H9 (cell line): ENCODE results near the gene ITGA4. TPM values are rescaled to one million over a fixed set of nuclear protein-coding genes. Genes with fewer than 3 reads are reported as not detected.

Source experiments
- DNase-seq: peaks from one replicate; pipeline ENCODE4 v3.0.0-alpha.2; 2017
- H2AFZ ChIP-seq: one replicate; pipeline ENCODE4 v1.6.1; 2013; ENCODE audit warnings: mild to moderate bottlenecking, low read length, control low read depth, moderate library complexity
- H2AK5ac ChIP-seq: 2 replicates; pipeline ENCODE4 v1.6.1; 2013; ENCODE audit warnings: low read length, control low read depth, mixed read lengths; ENCODE audit not compliant: insufficient read length
- H2BK120ac ChIP-seq: one replicate; pipeline ENCODE4 v1.6.1; 2013; ENCODE audit warnings: low read depth, mild to moderate bottlenecking, low read length, control low read depth, inconsistent platforms; ENCODE audit not compliant: poor library complexity, severe bottlenecking
- H2BK12ac ChIP-seq: 2 replicates; pipeline ENCODE4 v1.6.1; 2013; ENCODE audit warnings: low read length, control low read depth, mixed read lengths, low read depth; ENCODE audit not compliant: insufficient read length
- H2BK15ac ChIP-seq: 2 replicates; pipeline ENCODE4 v1.6.1; 2013; ENCODE audit warnings: low read depth, low read length, control low read depth
- H2BK20ac ChIP-seq: one replicate; pipeline ENCODE4 v1.6.1; 2013; ENCODE audit warnings: low read depth, mild to moderate bottlenecking, low read length, control low read depth, inconsistent platforms; ENCODE audit not compliant: poor library complexity, severe bottlenecking
- H2BK5ac ChIP-seq: 2 replicates; pipeline ENCODE4 v1.6.1; 2013; ENCODE audit warnings: low read length, control low read depth, mixed read lengths; ENCODE audit not compliant: insufficient read length
- H3K14ac ChIP-seq: 2 replicates; pipeline ENCODE4 v1.6.1; 2013; ENCODE audit warnings: low read length, control low read depth; ENCODE audit not compliant: insufficient read depth
- H3K18ac ChIP-seq: 2 replicates; pipeline ENCODE4 v1.6.1; 2013; ENCODE audit warnings: low read depth, mild to moderate bottlenecking, mixed read lengths, low read length, control low read depth; ENCODE audit not compliant: insufficient read length
- H3K23ac ChIP-seq: 2 replicates; pipeline ENCODE4 v1.6.1; 2013; ENCODE audit warnings: low read length, control low read depth, mixed read lengths, low read depth; ENCODE audit not compliant: insufficient read length
- H3K23me2 ChIP-seq: 2 replicates; pipeline ENCODE4 v1.6.1; 2013; ENCODE audit warnings: low read depth, mild to moderate bottlenecking, mixed read lengths, low read length, control low read depth; ENCODE audit not compliant: insufficient read length, poor library complexity, severe bottlenecking
- H3K27ac ChIP-seq: 2 replicates; pipeline ENCODE4 v1.5.1; 2013; ENCODE audit warnings: low read length, control low read depth, mixed read lengths, low read depth; ENCODE audit not compliant: insufficient read length
- H3K27me3 ChIP-seq: 2 replicates; pipeline ENCODE4 v1.6.1; 2013; ENCODE audit warnings: low read length, control low read depth, inconsistent platforms; ENCODE audit not compliant: insufficient read depth
- H3K4ac ChIP-seq: 2 replicates; pipeline ENCODE4 v1.6.1; 2013; ENCODE audit warnings: low read depth, mild to moderate bottlenecking, control low read depth, inconsistent platforms, low read length, moderate library complexity
- H3K4me1 ChIP-seq: 2 replicates; pipeline ENCODE4 v1.6.1; 2013; ENCODE audit warnings: low read length, control low read depth, inconsistent platforms; ENCODE audit not compliant: insufficient read depth
- H3K4me2 ChIP-seq: 2 replicates; pipeline ENCODE4 v1.6.1; 2013; ENCODE audit warnings: low read length, control low read depth, mixed read lengths; ENCODE audit not compliant: insufficient read length, insufficient read depth
- H3K56ac ChIP-seq: 2 replicates; pipeline ENCODE4 v1.6.1; 2013; ENCODE audit warnings: low read depth, mild to moderate bottlenecking, mixed read lengths, low read length, control low read depth; ENCODE audit not compliant: insufficient read length
- H3K79me1 ChIP-seq: 2 replicates; pipeline ENCODE4 v1.6.1; 2013; ENCODE audit warnings: low read depth, mild to moderate bottlenecking, moderate library complexity, low read length, control low read depth, inconsistent platforms; ENCODE audit not compliant: insufficient read depth, poor library complexity, severe bottlenecking
- H3K79me2 ChIP-seq: 2 replicates; pipeline ENCODE4 v1.6.1; 2013; ENCODE audit warnings: low read length, control low read depth, inconsistent platforms; ENCODE audit not compliant: insufficient read depth
- H3K9ac ChIP-seq: 2 replicates; pipeline ENCODE4 v1.6.1; 2013; ENCODE audit warnings: low read length, control low read depth, mixed read lengths; ENCODE audit not compliant: insufficient read length; ENCODE audit errors: extremely low read depth
- H3K9me3 ChIP-seq: one replicate; pipeline ENCODE4 v1.6.1; 2013; ENCODE audit warnings: low read depth, low read length, inconsistent platforms; ENCODE audit not compliant: control insufficient read depth
- H3T11ph ChIP-seq: one replicate; pipeline ENCODE4 v1.6.1; 2013; ENCODE audit warnings: mild to moderate bottlenecking, low read length, control low read depth, inconsistent platforms
- H4K20me1 ChIP-seq: one replicate; pipeline ENCODE4 v1.6.1; 2013; ENCODE audit not compliant: control insufficient read depth, insufficient read length, insufficient read depth
- H4K5ac ChIP-seq: 2 replicates; pipeline ENCODE4 v1.6.1; 2013; ENCODE audit warnings: low read depth, mild to moderate bottlenecking, mixed read lengths, low read length, control low read depth; ENCODE audit not compliant: insufficient read length
- H4K8ac ChIP-seq: replicated peaks from 2 replicates; pipeline ENCODE4 v1.6.1; 2013; ENCODE audit warnings: low read length, control low read depth, mixed read lengths, low read depth; ENCODE audit not compliant: insufficient read length
- H4K91ac ChIP-seq: 2 replicates; pipeline ENCODE4 v1.6.1; 2013; ENCODE audit warnings: low read depth, mild to moderate bottlenecking, moderate library complexity, mixed read lengths, low read length, control low read depth; ENCODE audit not compliant: insufficient read length
- H3K27ac Mint-ChIP-seq, 3 experiments: 2 replicates in 2 of 3; 3 replicates in 1 of 3; pipeline ENCODE4 v1.8.0; 2020 to 2021; ENCODE audit warnings: mixed read lengths in 3 of 3, mild to moderate bottlenecking in 1 of 3, moderate library complexity in 1 of 3
- H3K27me3 Mint-ChIP-seq: 2 replicates; pipeline ENCODE4 v1.8.0; 2021; ENCODE audit warnings: low read depth, mild to moderate bottlenecking, moderate library complexity, mixed read lengths
- H3K36me3 Mint-ChIP-seq, 3 experiments: 2 replicates in 2 of 3; 3 replicates in 1 of 3; pipeline ENCODE4 v1.8.0; 2020 to 2021; ENCODE audit warnings: low read depth in 3 of 3, mixed read lengths in 3 of 3; ENCODE audit not compliant: insufficient read depth in 1 of 3
- H3K4me1 Mint-ChIP-seq, 2 experiments: 2 replicates each; pipeline ENCODE4 v1.8.0; 2020; ENCODE audit warnings: mixed read lengths in 2 of 2
- H3K4me3 Mint-ChIP-seq, 2 experiments: 2 replicates in 1 of 2; 3 replicates in 1 of 2; pipeline ENCODE4 v1.8.0; 2020 to 2021; ENCODE audit warnings: mild to moderate bottlenecking in 2 of 2, mixed read lengths in 2 of 2, moderate library complexity in 1 of 2
- H3K9me3 Mint-ChIP-seq, 2 experiments: 2 replicates in 1 of 2; 3 replicates in 1 of 2; pipeline ENCODE4 v1.8.0; 2020; ENCODE audit warnings: mild to moderate bottlenecking in 2 of 2, mixed read lengths in 2 of 2, moderate library complexity in 1 of 2
- CTCF ChIP-seq: fragments of 200-600 bp; sonication (generic); conservative IDR thresholded peaks from 3 replicates; pipeline ENCODE4 v1.8.0; 2021; ENCODE audit warnings: antibody characterized with exemption, mild to moderate bottlenecking
- WGBS: extraction: QIAGEN DNeasy Blood & Tissue Kit; methylation state at CpG from one replicate; pipeline ENCODE4 v1.1.7; 2013; ENCODE audit warnings: missing lambda C conversion rate, low lambda C conversion rate, mixed read lengths; ENCODE audit not compliant: insufficient read length; ENCODE audit errors: extremely low coverage; 5-methylcytosine and 5-hydroxymethylcytosine counted together
- total RNA-seq: library from RNA; stranded (reverse); gene quantifications from 2 replicates; pipeline ENCODE4 v1.2.1, GENCODE V29; 2021

Gene ITGA4
- total RNA-seq, 1 experiment from 2014 or later: 1.3 TPM

- H2BK15ac ChIP-seq: no peak overlapping the region
- H3K27ac ChIP-seq: no peak overlapping the region
- H3K4ac ChIP-seq: no peak overlapping the region
- no peak overlapping the region for H3K18ac ChIP-seq
- H3K79me2 ChIP-seq: no peaks in the 10 kb centered on the region
- no CpG with 5 or more reads among the region's 1 CpG for WGBS
- H3K23me2 ChIP-seq: no peaks in the 10 kb centered on the region
- no peak overlapping the region for H4K5ac ChIP-seq
- H3K9me3 ChIP-seq: no peaks in the 10 kb centered on the region
- no peak overlapping the region for H3T11ph ChIP-seq
- H3K9ac ChIP-seq: no peak overlapping the region
- H4K91ac ChIP-seq: no peak overlapping the region
- H2BK5ac ChIP-seq: no peak overlapping the region
- Mint-ChIP-seq H3K27me3 (peaks cover 1% of the 10 kb centered on the region), H3K36me3 (no peaks in the 10 kb centered on the region), H3K4me1 (peaks cover 8 to 12% of the 10 kb centered on the region in 2 experiments), H3K4me3 (no peak overlapping the region), H3K27ac (no peak overlapping the region), H3K9me3 (no peaks in the 10 kb centered on the region)
- H2BK12ac ChIP-seq: no peak overlapping the region
- H2AK5ac ChIP-seq: no peak overlapping the region
- H2AFZ ChIP-seq: no peak overlapping the region
- no peak overlapping the region for H3K23ac ChIP-seq
- TF ChIP-seq CTCF: no peak
- H3K14ac ChIP-seq: no peak overlapping the region
- H4K20me1 ChIP-seq: no peaks in the 10 kb centered on the region
- DNase-seq: no peak
- no peak overlapping the region for H3K4me2 ChIP-seq
- no peak overlapping the region for H3K56ac ChIP-seq
- H3K27me3 ChIP-seq: no peaks in the 10 kb centered on the region
- no peaks in the 10 kb centered on the region for H3K4me1 ChIP-seq
- H3K79me1 ChIP-seq: no peaks in the 10 kb centered on the region
- no peak overlapping the region for H2BK120ac ChIP-seq
- H4K8ac ChIP-seq: no peak overlapping the region
- H2BK20ac ChIP-seq: no peak overlapping the region
These were observed 11.6 kb downstream of the ITGA4 start for GRCh38 chr2:181468811-181469210.
